HepG2 (cell line): ENCODE measurements around the gene RPS6KA2.

Experiments
- BRF2 ChIP-seq: sonication (generic); formaldehyde crosslinking; IDR thresholded peaks from 2 replicates; pipeline ENCODE4 v1.8.1; 2022; ENCODE audit warnings: mild to moderate bottlenecking, missing genetic modification reagents
- CTCF ChIP-seq: sonication (generic); formaldehyde crosslinking; IDR thresholded peaks from 2 replicates; pipeline ENCODE4 v1.5.0; 2020; ENCODE audit warnings: mild to moderate bottlenecking, missing genetic modification reagents, moderate library complexity
- MEIS1 ChIP-seq: sonication (generic); formaldehyde crosslinking; IDR thresholded peaks from 2 replicates; pipeline ENCODE4 v1.9.0; 2021; ENCODE audit warnings: mild to moderate bottlenecking, missing genetic modification reagents, moderate library complexity, borderline replicate concordance
- ZBTB7A ChIP-seq: sonication (generic); formaldehyde crosslinking; IDR thresholded peaks from 2 replicates; pipeline ENCODE4 v1.8.0; 2022; ENCODE audit warnings: mild to moderate bottlenecking, missing genetic modification reagents
- ZFP36 ChIP-seq: fragments of 150-350 bp; IDR thresholded peaks from 2 replicates; pipeline ENCODE4 v1.6.1; 2018; ENCODE audit warnings: borderline replicate concordance, low read length, low read depth; ENCODE audit not compliant: partially characterized antibody

GRCh38 chr6:166603043-166603690 lies 23.9 kb downstream of the RPS6KA2 start:
- no peak for TF ChIP-seq MEIS1
- TF ChIP-seq BRF2, result no peak
- no peak for TF ChIP-seq ZBTB7A (CRISPR knock-in tag)
- no peak for TF ChIP-seq ZFP36
- no peak for TF ChIP-seq CTCF (CRISPR knock-in tag)
